Thoracic aorta (tissue), 2 donors: ENCODE data around the gene TTLL11. TPM values are rescaled to one million over a fixed set of nuclear protein-coding genes. Genes with fewer than 3 reads are reported as not detected.

Source experiments
- ATAC-seq: fragments of 150-250 bp; one replicate; pipeline ENCODE4 v1.8.0; 2017; ENCODE audit warnings: low read depth; ENCODE audit not compliant: insufficient number of reproducible peaks, low FRiP score
- DNase-seq: peaks from one replicate; pipeline ENCODE4 v3.0.0-alpha.2; 2020; ENCODE audit warnings: low spot score
- H3K27ac ChIP-seq, 2 donors: fragments of 200-600 bp; sonication (generic); 1 replicate in 1 of 2; 2 replicates in 1 of 2; pipeline ENCODE4 v1.5.1; 2016; ENCODE audit warnings: mild to moderate bottlenecking in 2 of 2, moderate library complexity in 2 of 2
- H3K27me3 ChIP-seq: fragments of 200-600 bp; sonication (generic); replicated peaks from 2 replicates; pipeline ENCODE4 v1.6.0; 2016; ENCODE audit warnings: mild to moderate bottlenecking; ENCODE audit not compliant: insufficient read depth
- H3K36me3 ChIP-seq: fragments of 200-600 bp; sonication (generic); one replicate; pipeline ENCODE4 v1.5.1; 2016
- H3K4me1 ChIP-seq, 2 donors: fragments of 200-600 bp; sonication (generic); 1 replicate in 1 of 2; 2 replicates in 1 of 2; pipeline versions ENCODE4 v1.5.1 to v1.6.0; 2016; ENCODE audit warnings: low read depth in 2 of 2, mild to moderate bottlenecking in 1 of 2; ENCODE audit not compliant: control insufficient read depth in 1 of 2
- H3K4me3 ChIP-seq: fragments of 200-600 bp; sonication (generic); 2 replicates; pipeline ENCODE4 v1.5.1; 2016; ENCODE audit warnings: mild to moderate bottlenecking
- H3K9me3 ChIP-seq: fragments of 200-600 bp; sonication (generic); 2 replicates; pipeline ENCODE4 v1.5.1; 2016
- total RNA-seq, 2 donors: library from RNA; depleted of rRNA; stranded (reverse); fragments of >200 nt; gene quantifications; one replicate each; pipeline versions ENCODE4 v1.1.0 to v1.2.3, GENCODE V29; 2016
- TF ChIP-seq, protein P1 (sequence below): fragments of 200-600 bp; sonication (generic); IDR thresholded peaks from one replicate; pipeline ENCODE4 v1.5.1; 2019; ENCODE audit warnings: antibody characterized with exemption

TTLL11 gene
- total RNA-seq, 2 donors from 2014 or later: 25.7 to 31.2 TPM

DNA sequence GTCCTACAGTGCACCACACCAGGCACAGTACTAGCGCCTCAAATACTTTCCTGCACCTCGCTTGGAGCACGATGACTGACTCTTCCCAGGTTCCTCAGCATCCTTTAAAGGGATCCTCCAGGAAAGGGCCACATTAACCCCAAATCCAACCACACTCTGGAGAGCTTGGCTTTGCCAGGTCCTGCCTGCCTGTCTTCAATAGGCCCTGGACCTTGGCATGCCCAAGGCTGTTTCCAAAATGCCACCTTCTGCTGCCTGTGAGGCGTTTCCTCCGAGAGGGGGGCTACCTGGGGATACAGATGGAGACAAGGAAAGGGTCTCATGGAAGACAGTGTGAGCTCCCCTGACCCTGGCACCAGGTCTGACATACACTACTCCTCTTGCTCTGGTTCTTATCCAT is 271.8 kb downstream of the TTLL11 start:
- DNase-seq (no peak), ATAC-seq (no peak)
- H3K9me3 ChIP-seq: no peaks in the 10 kb centered on the region
- no peak overlapping the region for H3K4me3 ChIP-seq
- H3K27me3 ChIP-seq: no peaks in the 10 kb centered on the region
- H3K4me1 ChIP-seq: no peaks in the 10 kb centered on the region
- TF ChIP-seq, protein P1, sequence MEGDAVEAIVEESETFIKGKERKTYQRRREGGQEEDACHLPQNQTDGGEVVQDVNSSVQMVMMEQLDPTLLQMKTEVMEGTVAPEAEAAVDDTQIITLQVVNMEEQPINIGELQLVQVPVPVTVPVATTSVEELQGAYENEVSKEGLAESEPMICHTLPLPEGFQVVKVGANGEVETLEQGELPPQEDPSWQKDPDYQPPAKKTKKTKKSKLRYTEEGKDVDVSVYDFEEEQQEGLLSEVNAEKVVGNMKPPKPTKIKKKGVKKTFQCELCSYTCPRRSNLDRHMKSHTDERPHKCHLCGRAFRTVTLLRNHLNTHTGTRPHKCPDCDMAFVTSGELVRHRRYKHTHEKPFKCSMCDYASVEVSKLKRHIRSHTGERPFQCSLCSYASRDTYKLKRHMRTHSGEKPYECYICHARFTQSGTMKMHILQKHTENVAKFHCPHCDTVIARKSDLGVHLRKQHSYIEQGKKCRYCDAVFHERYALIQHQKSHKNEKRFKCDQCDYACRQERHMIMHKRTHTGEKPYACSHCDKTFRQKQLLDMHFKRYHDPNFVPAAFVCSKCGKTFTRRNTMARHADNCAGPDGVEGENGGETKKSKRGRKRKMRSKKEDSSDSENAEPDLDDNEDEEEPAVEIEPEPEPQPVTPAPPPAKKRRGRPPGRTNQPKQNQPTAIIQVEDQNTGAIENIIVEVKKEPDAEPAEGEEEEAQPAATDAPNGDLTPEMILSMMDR: no peak
- no peak overlapping the region for H3K27ac ChIP-seq
- H3K36me3 ChIP-seq: peaks cover 8% of the 10 kb centered on the region

DNA sequence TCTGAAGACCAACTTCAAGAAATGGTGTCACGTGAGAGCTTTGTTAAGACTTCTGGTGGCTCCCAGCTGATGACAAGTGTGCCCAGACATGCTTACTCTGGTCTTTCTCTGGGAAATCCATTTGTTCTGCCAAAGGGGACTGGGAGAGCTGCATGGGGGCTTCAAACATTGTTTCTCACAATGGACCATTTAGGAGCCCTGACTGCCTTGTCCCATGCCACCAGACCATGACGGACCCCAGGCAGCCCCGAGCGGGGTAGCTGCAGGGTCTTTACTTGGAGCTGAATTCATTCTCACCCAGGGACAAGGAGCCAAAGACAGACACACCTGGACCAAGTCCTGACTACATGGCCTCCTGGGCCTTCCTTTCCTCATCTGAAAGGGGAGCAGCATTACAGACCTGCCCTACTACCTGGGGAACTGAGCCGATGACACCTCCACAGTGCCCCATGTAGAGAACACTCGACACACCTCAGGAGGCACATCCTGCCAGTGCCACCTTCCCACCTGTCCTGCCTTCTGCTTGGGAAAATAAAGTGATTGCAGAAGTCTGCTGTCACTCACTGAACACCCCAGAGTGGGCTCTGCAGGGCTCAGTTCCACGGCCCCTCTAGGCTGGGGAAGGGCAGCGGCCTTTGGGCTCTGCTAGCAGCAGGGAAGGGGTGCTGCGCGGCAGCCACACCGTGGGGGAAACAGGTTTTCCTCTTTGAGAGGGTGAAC is 272.7 kb downstream of the TTLL11 start:
- DNase-seq (no peak), ATAC-seq (no peak)
- Histone ChIP-seq H3K4me3 (no peak overlapping the region), H3K9me3 (no peaks in the 10 kb centered on the region), H3K4me1 (no peaks in the 10 kb centered on the region), H3K27me3 (no peaks in the 10 kb centered on the region), H3K36me3 (peaks cover 8% of the 10 kb centered on the region), H3K27ac (no peak overlapping the region)
- TF ChIP-seq, protein P1: no peak

DNA sequence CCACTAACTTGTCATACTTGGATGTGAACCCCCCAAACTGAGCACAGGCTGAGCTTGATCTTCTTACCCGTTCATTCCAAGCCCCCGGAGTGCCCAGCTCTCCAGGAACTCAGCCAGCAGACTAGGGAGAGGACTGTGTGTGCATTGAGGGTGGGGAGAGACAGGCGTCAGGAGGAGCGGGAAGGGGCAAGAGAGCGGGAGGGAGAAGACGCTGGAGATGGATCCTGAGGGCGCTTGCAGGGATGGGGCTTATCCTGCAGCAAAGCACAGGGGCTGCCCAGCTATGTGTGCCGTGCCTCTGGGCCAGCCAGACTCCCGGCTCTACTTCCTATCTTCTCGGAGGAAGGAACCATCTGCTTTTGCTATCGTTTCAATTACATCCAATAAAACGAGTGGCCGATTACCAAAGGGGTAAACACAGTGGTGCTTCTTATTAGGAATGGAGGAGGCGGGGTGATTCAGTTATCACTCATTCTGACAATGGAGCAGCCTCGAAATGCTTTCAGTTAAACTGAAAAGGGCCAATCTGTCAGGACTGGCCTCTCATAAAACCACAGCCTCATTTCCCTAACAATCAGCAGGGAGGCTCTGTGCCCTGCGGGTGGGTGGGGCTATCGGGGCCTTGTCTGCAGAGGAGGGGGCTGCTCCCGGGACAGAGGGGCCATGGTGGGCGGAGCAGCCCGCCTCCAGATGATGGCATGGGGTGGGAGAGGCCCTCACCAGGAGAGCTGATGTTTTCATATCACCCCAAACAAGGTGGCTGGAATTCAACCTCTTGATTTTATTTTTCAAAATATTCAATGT is 273.5 kb downstream of the TTLL11 start:
- H3K4me3 ChIP-seq: no peak overlapping the region

DNA sequence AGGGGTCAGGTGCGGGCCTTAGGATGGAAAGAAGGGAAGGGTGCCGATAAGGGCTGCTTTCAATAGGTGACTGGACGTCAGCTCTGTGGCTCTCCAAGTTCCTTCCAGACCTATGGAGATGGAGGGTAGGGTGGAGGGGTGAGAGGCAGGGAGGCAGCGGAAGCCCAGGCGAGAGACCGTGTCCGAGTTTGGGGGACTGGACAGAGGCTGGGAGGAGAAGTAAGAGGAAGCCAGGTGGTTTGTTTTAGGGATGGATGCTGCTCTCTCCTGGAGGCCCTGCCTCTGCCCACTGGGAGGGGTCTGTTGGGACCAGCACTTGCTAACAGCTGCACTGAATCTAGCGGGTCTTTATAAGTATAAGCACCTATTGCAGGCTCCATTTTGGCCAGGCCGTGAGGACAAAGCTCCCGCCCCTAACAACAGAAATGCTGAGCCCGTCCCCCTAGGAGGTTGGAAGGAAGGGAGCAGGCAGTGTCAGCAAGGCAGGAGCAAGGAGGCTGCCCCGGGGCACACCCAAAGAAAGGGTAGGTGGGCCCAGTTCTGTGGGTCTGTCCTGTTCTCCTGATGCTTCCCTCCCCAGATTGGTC is 274.2 kb downstream of the TTLL11 start:
- no peaks in the 10 kb centered on the region for H3K4me1 ChIP-seq
- TF ChIP-seq, protein P1: no peak
- H3K27ac ChIP-seq: no peak overlapping the region
- H3K4me3 ChIP-seq: no peak overlapping the region
- H3K27me3 ChIP-seq: no peaks in the 10 kb centered on the region
- DNase-seq (no peak), ATAC-seq (no peak)
- H3K36me3 ChIP-seq: peaks cover 8% of the 10 kb centered on the region
- H3K9me3 ChIP-seq: no peaks in the 10 kb centered on the region

More for the DNA sequence above, 273.5 kb downstream of the TTLL11 start:
- no peak for DNase-seq
- TF ChIP-seq, protein P1: no peak
- Histone ChIP-seq H3K9me3 (no peaks in the 10 kb centered on the region), H3K4me1 (no peaks in the 10 kb centered on the region), H3K27me3 (no peaks in the 10 kb centered on the region), H3K27ac (no peak overlapping the region), H3K36me3 (peaks cover 8% of the 10 kb centered on the region)
- no peak for ATAC-seq

DNA sequence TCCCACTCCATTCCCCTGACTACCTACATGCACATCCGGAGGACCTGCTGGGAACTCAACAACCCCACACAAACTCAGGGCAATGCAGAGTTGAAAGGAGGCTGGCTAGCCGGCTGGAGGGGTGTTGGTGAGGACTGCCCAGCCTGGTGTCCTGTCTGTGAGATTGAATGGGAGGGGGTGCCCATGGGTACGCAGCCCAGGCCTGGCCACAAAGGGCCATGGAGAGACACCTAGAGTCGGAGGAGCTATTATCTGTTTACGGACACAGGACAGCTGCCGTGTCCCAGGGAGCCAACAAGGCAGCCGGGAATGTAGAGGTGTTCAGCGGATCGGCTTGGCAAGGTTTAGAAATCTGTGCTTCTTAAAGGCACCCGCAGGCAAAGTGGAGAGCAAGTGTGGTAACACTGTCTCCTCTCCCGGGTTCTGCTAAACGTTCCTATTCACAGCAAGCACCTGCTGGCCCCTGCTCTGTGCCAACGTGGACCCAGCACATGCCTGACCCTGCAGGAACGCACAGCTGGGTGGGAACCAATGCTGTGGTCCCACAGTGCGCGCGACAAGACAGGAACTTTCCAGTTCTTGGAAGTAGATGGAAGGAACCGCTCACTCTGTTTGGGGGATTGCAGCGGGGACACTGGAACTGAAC is 275.0 kb downstream of the TTLL11 start:
- Histone ChIP-seq H3K36me3 (peaks cover 8% of the 10 kb centered on the region), H3K27ac (no peak overlapping the region), H3K4me3 (no peak overlapping the region), H3K4me1 (no peaks in the 10 kb centered on the region), H3K9me3 (no peaks in the 10 kb centered on the region), H3K27me3 (no peaks in the 10 kb centered on the region)
- TF ChIP-seq, protein P1: no peak
- no peak for DNase-seq
- no peak for ATAC-seq
